SHP77 (cell line): ENCODE measurements around the gene AGXT2.
A peak's percentile ranks its signal among the peaks of the same experiment; 100 is the strongest.
"Not testable (repeated sequence)": the region's sequence is repeated elsewhere in the genome, so short reads cannot be mapped to it uniquely, and the experiment has no call there.

ENCODE experiments used
- DNase-seq, 2 experiments: peaks; one replicate each; lab custom pipeline; 2025; lab: John Stamatoyannopoulos, UW

AGXT2 gene

DNA sequence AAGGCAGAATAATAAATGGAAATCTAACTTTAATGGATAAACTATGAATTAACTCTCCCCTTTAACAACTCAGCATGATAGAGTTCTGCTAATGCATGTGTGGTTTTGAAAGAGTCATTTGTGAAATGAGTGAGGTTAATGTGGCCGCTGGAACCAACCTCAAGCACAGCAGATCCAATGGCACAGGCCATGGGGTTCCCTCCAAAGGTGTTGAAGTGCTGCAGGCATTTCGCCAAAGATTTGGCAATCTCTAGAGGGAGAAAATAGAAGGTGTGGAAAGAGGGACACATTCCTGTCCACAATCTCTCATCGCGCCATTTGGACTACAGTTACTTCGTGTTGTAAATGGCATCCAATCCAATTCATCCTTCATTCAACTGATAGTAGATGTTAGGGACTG is 35.0 kb downstream of the AGXT2 start:
- DNase-seq = no peak

DNA sequence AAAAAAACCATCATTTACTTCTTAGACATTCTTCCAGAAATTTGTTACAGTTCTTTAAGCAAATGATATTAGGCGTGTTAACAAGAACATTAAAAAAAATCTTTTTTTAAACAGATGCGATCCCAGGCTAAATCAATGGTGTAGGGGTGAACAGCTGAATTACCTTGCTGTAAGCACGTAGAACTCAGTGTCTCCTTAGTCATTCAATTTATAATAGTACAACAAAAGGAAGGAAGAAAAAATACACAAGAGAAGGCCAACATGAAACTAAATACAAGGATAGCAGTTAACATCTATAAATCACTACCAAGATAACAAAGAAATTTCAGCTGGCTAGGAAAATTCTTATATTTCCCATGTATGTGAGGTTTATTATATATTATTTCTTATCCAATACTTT is 35.4 kb downstream of the AGXT2 start:
- no peak for DNase-seq

DNA sequence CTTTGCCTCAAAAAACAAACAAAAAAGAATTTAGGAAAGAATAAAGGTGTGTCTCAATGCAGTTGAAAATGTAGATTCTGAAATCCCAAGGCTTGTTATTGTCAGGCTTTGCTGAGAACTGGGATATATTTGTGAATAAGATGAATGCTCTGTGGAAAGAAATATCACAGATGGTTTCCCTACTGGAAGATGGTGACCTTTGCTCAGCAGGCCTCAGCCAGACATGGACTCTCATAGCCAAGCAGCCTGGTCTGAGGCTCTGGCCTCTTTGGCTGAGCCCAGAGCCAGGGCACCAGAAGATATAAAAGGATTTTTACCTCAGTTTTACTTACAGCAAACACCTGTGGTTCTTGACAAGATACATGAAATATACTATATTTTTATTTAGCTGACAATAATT is 37.1 kb downstream of the AGXT2 start:
- DNase-seq = no peak

- DNase-seq = no peak
Observed at GRCh38 chr5:35009657-35010056, 38.1 kb downstream of the AGXT2 start.

DNA sequence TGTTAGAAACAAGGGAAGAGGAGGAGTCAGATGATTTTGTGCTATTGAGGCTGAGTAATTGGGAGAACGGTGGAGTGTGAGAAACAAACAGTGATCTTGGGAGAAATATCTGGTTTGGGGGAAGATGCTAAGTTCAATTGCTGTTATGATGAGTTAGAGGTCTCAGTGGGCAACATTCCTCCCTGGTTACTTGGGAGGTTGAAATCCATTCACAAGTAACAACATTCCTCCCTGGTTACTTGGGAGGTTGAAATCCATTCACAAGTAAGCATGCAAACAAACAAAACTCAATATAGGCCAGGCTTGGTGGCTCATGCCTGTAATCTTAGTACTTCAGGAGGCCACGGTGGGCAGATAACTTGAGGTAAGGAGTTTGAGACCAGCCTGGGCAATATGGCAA is 38.7 kb downstream of the AGXT2 start:
- DNase-seq = no peak

- no peak for DNase-seq
Observed at GRCh38 chr5:35004771-35005170, 43.0 kb downstream of the AGXT2 start.

DNA sequence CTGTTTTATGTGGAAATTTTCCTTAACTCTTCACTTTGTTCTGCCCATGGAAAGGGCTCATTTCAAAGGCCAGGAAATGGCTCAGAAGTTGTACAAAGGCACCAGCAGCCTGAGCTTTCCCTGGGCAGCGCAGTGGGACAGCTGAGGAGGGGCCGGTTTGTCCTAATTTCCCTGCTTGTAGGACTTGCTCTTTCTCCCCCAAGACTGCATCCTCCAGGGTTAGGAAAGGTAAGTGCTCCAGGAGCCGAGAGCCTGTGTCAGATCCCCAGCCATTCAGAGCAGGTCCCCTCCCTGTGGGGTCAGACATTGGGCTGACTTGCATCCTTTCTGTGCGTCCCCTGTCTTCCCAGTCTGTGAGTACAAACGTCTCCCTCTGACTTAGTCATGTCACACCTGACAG is 43.5 kb downstream of the AGXT2 start:
- no peak for DNase-seq

DNA sequence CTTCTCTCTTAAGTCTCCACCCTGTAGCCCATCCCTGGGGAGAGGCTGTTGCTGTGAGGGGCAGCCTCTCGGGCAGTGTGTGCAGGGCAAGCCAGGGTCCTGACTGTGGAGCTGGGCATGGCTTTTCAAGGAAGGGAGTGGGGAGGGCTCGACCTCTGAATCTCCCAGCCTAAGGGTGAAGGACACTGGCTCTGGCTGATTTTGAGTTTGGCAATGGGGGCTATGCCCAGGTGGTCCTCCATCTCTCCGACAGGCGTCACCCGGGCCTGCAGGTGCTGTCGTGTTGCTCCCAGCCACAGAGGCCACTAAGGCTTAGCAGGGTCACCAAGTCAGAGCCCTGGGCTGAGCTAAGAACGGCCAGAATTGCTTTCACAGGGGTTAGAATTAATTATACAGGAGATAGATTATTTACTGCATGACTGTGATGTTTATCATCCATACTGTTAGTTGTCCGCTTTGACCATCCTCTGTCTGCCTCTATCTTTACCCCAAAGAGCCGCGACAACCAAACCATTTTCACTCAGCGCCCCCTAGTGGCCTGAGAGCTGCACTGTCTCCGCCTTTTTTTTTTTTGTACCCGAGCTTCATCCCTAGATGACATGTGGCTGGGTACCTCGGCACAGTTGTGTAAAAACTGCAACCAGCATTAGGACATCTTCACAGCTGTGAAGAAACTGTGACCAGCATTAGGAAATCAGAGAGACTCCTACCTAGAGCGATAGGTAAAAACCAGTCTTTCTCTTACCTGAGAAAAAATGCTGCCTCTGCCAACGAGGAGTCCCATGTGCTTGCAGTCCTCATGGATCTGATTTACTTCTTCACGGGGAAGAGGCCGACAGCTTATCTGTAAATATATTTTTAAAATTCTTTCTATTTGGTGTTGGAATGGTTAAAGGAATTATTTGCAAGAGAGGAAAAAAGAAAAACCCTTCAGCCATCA is 44.5 kb downstream of the AGXT2 start:
- peak; percentile 44 to 76 for DNase-seq

GRCh38 chr5:35002459-35002858 is 45.3 kb downstream of the AGXT2 start:
- DNase-seq = no peak

GRCh38 chr5:35001842-35002241 is 45.9 kb downstream of the AGXT2 start:
- no peak for DNase-seq

DNA sequence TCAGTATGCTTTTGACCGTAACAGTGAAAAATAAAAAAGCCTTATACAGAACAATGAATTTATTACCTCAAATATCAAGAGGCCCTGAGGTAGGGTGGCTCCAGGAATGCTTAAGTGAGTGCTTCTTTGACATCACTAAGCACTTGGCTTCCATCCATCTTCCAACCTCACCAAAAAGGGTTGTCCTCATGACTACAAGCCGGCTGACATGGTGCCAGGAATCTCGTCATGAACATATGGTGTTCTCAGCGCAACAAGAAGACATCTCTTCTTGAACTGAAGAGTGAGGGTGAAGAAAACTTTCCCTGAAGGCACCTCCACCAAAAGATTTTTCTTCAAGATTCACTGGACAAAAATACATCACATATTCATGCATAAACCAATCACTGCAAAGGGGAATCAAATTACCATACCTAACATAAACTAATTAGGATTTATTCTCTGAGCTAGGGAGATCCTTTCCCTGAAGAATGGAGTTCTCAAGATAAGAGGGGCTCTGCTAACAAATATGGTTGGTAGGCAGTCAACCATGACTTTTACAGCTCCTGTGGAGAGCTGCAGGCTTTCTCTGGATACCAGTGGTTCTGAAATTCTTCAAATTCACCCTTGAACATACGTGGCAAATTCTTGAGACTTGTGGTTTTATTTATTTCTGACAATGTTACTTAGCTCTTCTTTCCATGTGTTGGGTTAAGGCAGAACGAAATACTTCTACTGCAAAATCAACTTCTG is 49.5 kb downstream of the AGXT2 start:
- DNase-seq = no peak

- no peak for DNase-seq
Observed at GRCh38 chr5:34996261-34996660, 51.5 kb downstream of the AGXT2 start.

DNA sequence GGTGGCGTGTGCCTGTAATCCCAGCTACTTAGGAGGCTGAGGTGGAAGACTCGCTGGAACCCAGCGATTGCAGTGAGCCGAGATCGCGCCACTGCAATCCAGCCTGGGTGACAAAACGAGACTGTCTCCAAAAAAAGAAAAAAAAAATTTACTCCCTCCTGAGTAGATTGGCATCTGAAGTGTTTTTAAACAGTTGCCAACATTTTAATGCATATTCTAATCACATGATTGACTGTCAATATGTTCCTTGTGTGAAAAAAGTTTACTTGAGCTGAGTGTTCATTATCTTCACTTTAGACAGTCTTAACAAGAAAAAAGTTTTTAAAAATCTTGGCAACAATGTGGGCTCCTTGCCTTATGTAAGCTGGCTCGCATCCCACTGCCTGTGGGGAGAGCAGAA is 53.8 kb downstream of the AGXT2 start:
- no peak for DNase-seq

DNA sequence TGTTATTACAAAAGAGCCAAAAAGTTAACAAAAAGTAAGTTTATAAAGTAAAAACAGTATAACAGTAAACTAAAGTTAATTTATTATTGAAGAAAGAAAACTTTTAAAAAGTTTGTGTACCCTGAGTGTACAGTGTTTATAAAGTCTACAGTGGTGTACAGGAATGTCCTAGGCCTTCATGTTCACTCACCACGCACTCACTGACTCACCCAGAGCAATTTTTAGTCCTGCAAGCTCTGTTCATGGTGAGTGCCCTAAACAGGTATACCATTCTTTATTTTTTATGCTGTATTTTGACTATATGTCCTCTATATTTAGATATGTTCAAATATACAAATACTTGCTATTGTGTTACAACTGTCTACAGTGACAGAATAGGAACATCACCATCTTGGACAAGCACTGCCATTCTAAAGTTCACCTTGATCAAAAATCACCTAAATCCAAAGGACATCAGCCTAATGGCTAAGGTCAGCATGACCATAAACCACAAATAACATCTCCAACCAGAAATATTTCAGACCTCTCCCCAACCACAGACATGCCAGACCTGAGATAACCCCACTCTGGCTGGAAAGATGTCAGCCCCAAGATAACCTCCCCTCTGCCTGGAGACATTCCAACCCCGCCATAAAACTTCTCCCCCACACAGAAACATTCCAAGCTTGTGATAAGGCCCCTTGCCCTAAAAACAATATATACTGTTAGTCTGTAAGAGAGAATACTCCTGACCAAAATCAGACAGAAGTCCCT is 56.1 kb downstream of the AGXT2 start:
- DNase-seq = no peak

DNA sequence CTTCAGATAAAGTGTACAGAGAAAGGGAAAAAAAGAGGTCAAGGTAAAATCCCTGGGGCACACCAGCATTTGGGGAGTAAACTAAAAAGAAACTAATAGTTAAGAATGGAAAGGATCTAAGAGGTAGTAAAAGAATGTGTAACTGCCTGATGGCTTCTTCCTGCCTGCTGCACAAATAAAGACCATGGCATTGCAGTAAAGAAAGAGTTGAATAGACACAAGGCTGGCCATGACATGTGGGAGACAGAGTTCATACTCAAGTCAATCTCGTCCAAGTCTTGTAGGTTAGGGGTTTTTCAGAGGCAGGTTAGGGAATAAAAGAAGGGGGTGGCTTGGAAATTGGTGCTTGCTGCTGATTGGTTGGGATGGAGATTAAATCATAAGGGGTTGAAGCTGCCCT is 60.8 kb downstream of the AGXT2 start:
- DNase-seq = no peak

DNA sequence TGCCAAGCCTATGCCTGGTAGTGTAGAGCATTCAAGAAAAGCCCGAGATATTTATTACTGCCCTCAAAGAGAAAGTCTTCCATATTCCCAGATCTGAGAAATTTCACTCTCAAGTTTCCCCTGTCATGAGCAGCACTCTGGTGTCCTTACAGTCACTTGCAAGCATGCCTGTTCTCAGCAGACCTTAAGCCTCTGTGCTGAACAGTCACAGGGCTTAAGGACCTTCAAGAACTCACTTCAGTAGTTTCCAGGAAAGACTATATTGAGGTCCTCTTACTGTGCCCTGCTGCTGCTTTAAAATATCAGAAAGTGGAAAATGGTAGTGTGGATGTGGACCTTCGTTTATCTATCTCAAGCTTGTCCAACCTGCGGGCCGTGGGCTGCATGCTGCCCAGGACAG is 64.9 kb downstream of the AGXT2 start:
- no peak for DNase-seq

GRCh38 chr5:34978681-34979080 is 69.1 kb downstream of the AGXT2 start:
- no peak for DNase-seq

- no peak for DNase-seq
Observed at GRCh38 chr5:34977934-34978613, 69.7 kb downstream of the AGXT2 start.

GRCh38 chr5:34976347-34976746 is 71.4 kb downstream of the AGXT2 start:
- DNase-seq = no peak

GRCh38 chr5:34971655-34972054 is 76.1 kb downstream of the AGXT2 start:
- not testable (repeated sequence) for DNase-seq

GRCh38 chr5:34970552-34970951 is 77.2 kb downstream of the AGXT2 start:
- DNase-seq = no peak

DNA sequence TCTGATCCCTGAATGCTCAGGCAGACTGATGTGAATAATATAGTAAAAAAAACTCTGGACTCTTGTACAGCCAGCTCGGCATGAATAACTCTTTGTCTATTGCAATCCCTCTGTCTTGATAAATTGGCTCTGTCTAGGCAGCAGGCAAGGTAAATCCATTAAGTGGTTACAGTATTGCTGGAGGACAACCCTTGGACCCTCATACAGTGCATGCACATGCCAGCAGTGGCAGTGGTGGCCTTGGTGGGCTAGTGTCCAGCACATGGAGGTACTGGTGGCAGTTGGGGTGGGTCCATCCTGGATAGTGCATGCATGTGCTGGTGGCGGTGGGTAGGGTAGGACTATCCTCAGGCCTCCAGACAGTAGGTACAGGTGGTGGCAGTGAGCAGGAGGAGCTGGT is 79.5 kb downstream of the AGXT2 start:
- no peak for DNase-seq
